GM21576 (cell line): ENCODE measurements around the gene PPP4R3C.
"Not testable (repeated sequence)": the region's sequence is repeated elsewhere in the genome, so short reads cannot be mapped to it uniquely, and the experiment has no call there.

ENCODE experiments used
- ATAC-seq: cut with Tn5 transposase; IDR thresholded peaks from one replicate; pipeline ENCODE4 v1.9.1; 2021; ENCODE audit warnings: mild to moderate bottlenecking, moderate library complexity; ENCODE audit not compliant: unreplicated experiment

PPP4R3C gene

DNA sequence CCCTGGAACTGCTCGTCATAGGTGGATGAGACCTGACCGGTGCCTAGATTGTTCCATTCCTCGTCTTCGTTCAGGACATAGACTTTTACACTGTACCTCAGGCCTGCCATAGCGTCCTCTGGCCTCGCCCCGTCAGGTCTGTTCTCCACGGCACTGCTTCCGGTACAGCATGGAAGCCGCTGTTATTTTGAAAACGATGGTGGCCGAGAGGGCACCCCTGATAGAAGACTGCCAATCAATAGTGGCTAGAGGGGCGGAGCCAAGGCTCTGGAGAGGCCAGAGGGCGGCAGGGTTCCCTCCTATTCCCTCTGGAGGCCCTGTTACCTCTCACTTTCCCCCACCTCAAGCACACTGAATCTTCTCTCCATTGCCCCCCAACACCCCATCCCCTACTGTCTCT is at the start of gene PPP4R3C:
Gene PPP4R3C (minus strand): TSS at position 155 of the 400 bp plus-strand sequence. CDS start 45 bp downstream, at position 110.
- no peak for ATAC-seq

- ATAC-seq, result no peak
Observed at GRCh38 chrX:27491397-27491796, 28.3 kb upstream of the PPP4R3C start.

DNA sequence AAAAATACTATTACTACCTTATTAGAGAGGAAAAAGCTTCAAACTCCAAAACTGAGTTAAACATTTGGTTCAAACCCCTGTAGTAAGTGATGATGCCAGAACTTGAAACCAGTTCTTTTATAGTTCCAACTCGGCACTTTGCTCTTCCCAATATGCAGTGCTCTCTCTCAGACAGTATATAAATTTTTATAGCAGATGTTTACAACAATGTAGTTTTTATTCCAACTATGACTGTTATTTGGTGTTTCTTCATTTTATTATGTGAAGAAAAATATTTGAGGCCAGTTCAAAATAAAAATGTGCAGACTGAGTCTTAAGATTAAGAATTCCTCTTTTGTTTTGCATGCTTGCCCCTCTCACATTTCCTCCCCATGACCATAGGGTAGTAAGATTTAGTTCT is 2.9 kb upstream of the PPP4R3C start:
- ATAC-seq, result no peak

DNA sequence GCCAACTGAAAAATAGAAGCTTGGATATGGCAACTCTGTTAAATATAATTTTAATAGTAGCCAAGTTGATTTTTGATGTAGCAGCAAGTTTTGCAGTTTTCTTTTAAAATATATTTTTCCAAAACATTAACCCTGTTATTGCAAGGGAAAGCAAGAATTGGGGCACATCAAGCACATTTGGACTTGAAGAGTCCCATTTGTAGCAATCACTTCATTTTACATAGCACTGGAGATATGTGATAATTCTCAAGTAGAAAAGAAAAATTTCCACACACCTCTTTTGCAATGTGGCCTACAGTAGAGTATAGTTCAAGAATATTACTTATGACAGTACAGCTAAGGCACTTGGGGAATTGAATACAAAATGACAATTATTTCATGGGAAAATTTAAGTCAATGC is 1.9 kb upstream of the PPP4R3C start:
- no peak for ATAC-seq

DNA sequence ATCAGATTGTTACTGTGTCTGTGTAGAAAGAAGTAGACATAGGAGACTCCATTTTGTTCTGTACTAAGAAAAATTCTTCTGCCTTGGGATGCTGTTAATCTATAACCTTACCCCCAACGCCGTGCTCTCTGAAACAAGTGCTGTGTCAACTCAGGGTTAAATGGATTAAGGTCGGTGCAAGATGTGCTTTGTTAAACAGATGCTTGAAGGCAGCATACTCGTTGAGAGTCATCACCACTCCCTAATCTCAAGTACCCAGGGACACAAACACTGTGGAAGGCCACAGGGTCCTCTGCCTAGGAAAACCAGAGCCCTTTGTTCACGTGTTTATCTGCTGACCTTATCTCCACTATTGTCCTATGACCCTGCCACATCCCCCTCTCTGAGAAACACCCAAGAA is 4.0 kb downstream of the PPP4R3C start:
- not testable (repeated sequence) for ATAC-seq

GRCh38 chrX:27458544-27458943 is 4.6 kb downstream of the PPP4R3C start:
- ATAC-seq, result not testable (repeated sequence)

- no peak for ATAC-seq
Observed at GRCh38 chrX:27451324-27451723, 11.8 kb downstream of the PPP4R3C start.

DNA sequence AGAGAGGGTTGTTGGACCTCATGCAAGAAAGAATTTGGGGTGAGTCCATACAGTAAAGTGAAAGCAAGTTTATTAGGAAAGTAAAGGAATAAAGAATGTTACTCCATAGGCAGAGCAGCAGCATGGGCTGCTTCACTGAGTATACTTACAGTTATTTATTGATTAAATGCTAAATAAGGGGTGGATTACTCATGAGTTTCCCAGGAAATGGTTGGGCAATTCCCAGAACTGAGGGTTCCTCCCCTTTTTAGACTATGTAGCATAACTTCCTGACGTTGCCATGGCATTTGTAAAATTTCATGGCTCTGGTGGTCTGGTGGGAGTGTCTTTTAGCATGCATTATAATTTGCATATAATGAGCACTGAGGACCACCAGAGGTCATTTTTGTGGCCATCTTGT is 16.7 kb downstream of the PPP4R3C start:
- ATAC-seq, result no peak

- no peak for ATAC-seq
Observed at GRCh38 chrX:27445438-27445837, 17.7 kb downstream of the PPP4R3C start.

DNA sequence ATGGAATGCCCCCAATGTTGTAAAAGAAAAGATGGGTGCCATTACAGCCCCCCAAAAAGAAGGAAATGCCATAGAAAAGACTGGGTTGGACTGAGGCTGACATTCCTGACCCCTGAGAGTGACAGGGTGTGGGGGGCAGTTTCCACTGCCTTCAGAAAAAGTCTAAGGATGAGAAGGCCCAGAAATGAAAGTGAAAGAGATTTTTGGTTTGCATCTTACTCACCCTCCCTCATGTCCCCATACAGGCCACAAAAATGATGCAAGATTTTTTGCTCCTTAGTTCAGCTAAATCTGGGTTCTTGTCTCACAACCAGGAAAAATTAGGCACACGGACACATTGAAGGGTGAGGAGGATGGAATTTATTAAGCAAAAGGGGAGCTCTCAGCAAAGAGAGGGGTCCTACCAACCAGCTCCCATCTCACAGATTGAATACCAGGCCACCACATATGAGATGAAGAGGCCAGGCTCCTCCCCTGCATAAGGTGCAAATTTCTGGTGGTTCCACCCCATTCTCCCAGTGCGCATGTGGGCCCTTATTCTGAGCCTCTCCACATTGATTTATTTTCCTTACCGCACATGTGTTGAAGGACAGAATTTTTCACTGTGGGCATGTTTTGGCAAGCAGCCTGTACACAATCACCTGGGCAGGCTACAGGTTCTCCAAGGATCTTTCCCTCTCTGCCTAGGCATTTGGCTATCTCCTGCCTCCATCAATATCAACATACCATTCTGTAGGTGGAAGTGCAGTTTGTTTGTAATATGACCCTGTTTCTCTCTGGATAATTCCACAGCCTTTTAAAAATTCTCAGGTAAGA is 18.8 kb downstream of the PPP4R3C start:
- ATAC-seq, result peak; percentile 87

DNA sequence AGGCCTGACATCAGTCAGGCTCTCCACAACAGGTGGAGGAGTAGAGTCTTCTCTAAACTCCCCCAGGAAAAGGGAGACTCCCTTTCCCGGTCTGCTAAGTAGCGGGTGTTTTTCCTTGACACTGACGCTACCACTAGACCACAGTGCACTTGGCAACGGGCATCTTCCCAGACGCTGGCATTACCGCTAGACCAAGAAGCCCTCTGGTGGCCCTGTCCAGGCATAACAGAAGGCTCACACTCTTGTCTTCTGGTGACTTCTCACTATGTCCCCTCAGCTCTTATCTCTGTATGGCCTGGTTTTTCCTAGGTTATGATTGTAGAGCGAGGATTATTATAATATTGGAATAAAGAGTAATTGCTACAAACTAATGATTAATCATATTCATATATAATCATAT is 20.7 kb downstream of the PPP4R3C start:
- ATAC-seq, result not testable (repeated sequence)

GRCh38 chrX:27439771-27440170 is 23.4 kb downstream of the PPP4R3C start:
- no peak for ATAC-seq

DNA sequence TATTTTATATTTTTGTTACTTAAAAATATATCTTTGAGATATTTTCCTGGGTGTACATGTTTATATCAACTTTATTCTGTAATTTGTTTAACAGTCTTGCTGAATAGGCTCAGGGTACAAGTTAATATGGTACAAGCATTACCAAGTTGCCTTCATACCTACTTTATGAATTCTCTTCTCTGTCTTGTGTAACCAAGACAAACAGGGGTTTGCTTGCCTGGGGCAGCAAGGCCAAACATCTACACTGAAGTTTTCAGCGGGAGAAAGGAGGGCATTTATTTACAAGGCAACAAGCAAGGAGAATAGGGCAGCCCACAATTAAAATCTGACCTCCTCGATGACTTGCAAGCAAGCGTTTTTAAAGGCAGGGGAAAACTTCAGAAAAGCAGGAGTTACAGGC is 24.2 kb downstream of the PPP4R3C start:
- ATAC-seq, result no peak

- no peak for ATAC-seq
Observed at GRCh38 chrX:27435031-27435430, 28.1 kb downstream of the PPP4R3C start.
